BJ (cell line): ENCODE measurements around the gene NARF. TPM values are rescaled to one million over a fixed set of nuclear protein-coding genes. Genes with fewer than 3 reads are reported as not detected.

ENCODE experiments used
- CTCF ChIA-PET: fragments of 350-600 bp; formaldehyde crosslinking; extraction: SDS; loops from one replicate; lab custom pipeline; 2021; ENCODE audit warnings: antibody characterized with exemption, inconsistent platforms; lab: Yijun Ruan, JAX
- POLR2A ChIA-PET: fragments of 300-600 bp; sonication (Branson Sonifier 250); formaldehyde crosslinking; extraction: SDS; loops from one replicate; lab custom pipeline; 2021; ENCODE audit warnings: antibody characterized with exemption; lab: Charles Lee
- DNase-seq: peaks from one replicate; pipeline ENCODE4 v3.0.0-alpha.2; 2011; ENCODE audit warnings: low read depth
- H3K27me3 ChIP-seq: 2 replicates; pipeline ENCODE4 v1.6.0; 2011; ENCODE audit warnings: low read length; ENCODE audit not compliant: control insufficient read depth, insufficient read depth
- H3K36me3 ChIP-seq: 2 replicates; pipeline ENCODE4 v1.5.1; 2011; ENCODE audit warnings: low read length; ENCODE audit not compliant: control insufficient read depth, insufficient read depth
- H3K4me3 ChIP-seq: 2 replicates; pipeline ENCODE4 v1.5.1; 2011; ENCODE audit warnings: low read depth, mild to moderate bottlenecking, control low read depth, low read length
- CTCF ChIP-seq: IDR thresholded peaks from 2 replicates; pipeline ENCODE4 v1.5.1; 2011; ENCODE audit warnings: low read depth, mild to moderate bottlenecking, control low read depth, inconsistent platforms, low read length, moderate library complexity; ENCODE audit not compliant: insufficient read depth
- polyA plus RNA-seq: library from polyadenylated mRNA; depleted of rRNA; stranded (reverse); fragments of >200 nt; gene quantifications from 2 replicates; pipeline ENCODE4 v1.2.3, GENCODE V29; 2011

Gene NARF
- polyA plus RNA-seq, 1 experiment: 68.5 TPM

GRCh38 chr17:82432017-82432416, 26.5 kb upstream of the NARF start:
- no peak for DNase-seq
- ChIA-PET CTCF (interaction anchor here (0.9 kb wide), 1 partner anchor 16 kb away, joined by 3 read pairs; no protein-coding TSS in a partner anchor), POLR2A (interaction anchor here (0.6 kb wide), 1 partner anchor 10 kb away, joined by 4 read pairs; no protein-coding TSS in a partner anchor)
- Histone ChIP-seq H3K4me3 (no peak overlapping the region), H3K36me3 (no peaks in the 10 kb centered on the region; the same call in none of the 2 replicates), H3K27me3 (no peaks in the 10 kb centered on the region)
- no peak for TF ChIP-seq CTCF

- no peaks in the 10 kb centered on the region for H3K27me3 ChIP-seq
- TF ChIP-seq CTCF: no peak
- POLR2A ChIA-PET: no interaction called here
- no peak for DNase-seq
- peaks cover 3% of the 10 kb centered on the region for H3K36me3 ChIP-seq
- CTCF ChIA-PET: interaction anchor here (0.6 kb wide), 1 partner anchor 21 kb away, joined by 3 read pairs; no protein-coding TSS in a partner anchor
- H3K4me3 ChIP-seq: no peak overlapping the region
Measured at GRCh38 chr17:82433560-82434215, 24.9 kb upstream of the NARF start.

GRCh38 chr17:82434216-82434565, 24.4 kb upstream of the NARF start:
- no peak for DNase-seq
- ChIA-PET CTCF (interaction anchor here (0.7 kb wide), 1 partner anchor 78 kb away, joined by 4 read pairs; no protein-coding TSS in a partner anchor), POLR2A (no interaction called here)
- Histone ChIP-seq H3K36me3 (peaks cover 3% of the 10 kb centered on the region), H3K4me3 (no peak overlapping the region), H3K27me3 (no peaks in the 10 kb centered on the region)
- no peak for TF ChIP-seq CTCF

- DNase-seq: no peak
Measured at GRCh38 chr17:82435103-82435502, 23.4 kb upstream of the NARF start.

More at GRCh38 chr17:82435103-82435502, 23.4 kb upstream of the NARF start:
- CTCF ChIA-PET: interaction anchor here (1.4 to 1.6 kb wide), 2 partner anchors 10 to 84 kb away, joined by 4 to 7 read pairs; no protein-coding TSS in a partner anchor
- no peak for TF ChIP-seq CTCF
- POLR2A ChIA-PET: interaction anchor here (0.7 kb wide), 1 partner anchor 59 kb away, joined by 3 read pairs; no protein-coding TSS in a partner anchor
- no peaks in the 10 kb centered on the region for H3K27me3 ChIP-seq
- no peak overlapping the region for H3K4me3 ChIP-seq
- H3K36me3 ChIP-seq: peaks cover 4% of the 10 kb centered on the region
